BLaER1 treated with 17β-estradiol and CSF1 and Interleukin-3, amounts not matched to agents 10 nM and 100 nM (cell line): Measurements from ENCODE around the gene PSMD1.

ENCODE experiments used
- H3K27ac ChIP-seq, 11 experiments: shearing (Covaris generic); formaldehyde crosslinking; 2 replicates each; pipeline ENCODE4 v1.8.1; 2022
- H3K27me3 ChIP-seq, 11 experiments: shearing (Covaris generic); formaldehyde crosslinking; 2 replicates each; pipeline ENCODE4 v1.8.1; 2022
- H3K36me3 ChIP-seq, 11 experiments: shearing (Covaris generic); formaldehyde crosslinking; 2 replicates each; pipeline ENCODE4 v1.8.1; 2022
- H3K4me1 ChIP-seq, 10 experiments: shearing (Covaris generic); formaldehyde crosslinking; 2 replicates each; pipeline ENCODE4 v1.8.1; 2022
- H3K4me2 ChIP-seq, 11 experiments: shearing (Covaris generic); formaldehyde crosslinking; 2 replicates each; pipeline ENCODE4 v1.8.1; 2022
- H3K4me3 ChIP-seq, 10 experiments: shearing (Covaris generic); formaldehyde crosslinking; 2 replicates each; pipeline ENCODE4 v1.8.1; 2022
- H3K9ac ChIP-seq, 11 experiments: shearing (Covaris generic); formaldehyde crosslinking; 2 replicates each; pipeline ENCODE4 v1.8.1; 2022
- H3K9me3 ChIP-seq, 11 experiments: shearing (Covaris generic); formaldehyde crosslinking; replicated peaks in 1 of 11; 2 replicates each; pipeline ENCODE4 v1.8.1; 2022
- H4K20me1 ChIP-seq, 11 experiments: shearing (Covaris generic); formaldehyde crosslinking; 2 replicates each; pipeline ENCODE4 v1.8.1; 2022
- Cebpa-rat ChIP-seq, 11 experiments: shearing (Covaris generic); IDR thresholded peaks; 2 replicates each; pipeline ENCODE4 v1.8.1; 2022

PSMD1 gene

DNA sequence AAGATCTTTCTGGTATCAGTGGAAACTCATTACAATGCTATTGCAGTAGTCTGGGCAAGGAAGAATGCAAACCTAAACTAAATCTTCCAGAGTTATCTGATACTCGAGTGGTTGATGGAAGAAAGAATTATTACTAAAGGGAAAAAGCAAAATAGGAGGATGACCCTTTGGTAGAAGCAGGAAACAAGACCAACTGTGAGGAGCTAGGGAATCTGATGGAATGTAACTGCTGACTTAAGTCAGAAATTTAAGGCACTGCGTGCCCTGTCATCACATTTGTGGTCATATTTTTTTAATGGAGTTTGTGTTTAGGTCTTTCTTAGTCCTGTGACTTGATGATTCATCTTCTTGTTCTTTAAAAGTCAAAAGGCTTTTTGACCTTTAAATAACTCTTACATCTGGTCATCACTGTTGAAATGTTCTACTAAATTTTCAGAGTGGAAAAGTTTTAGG is 105.2 kb downstream of the PSMD1 start:
- H4K20me1 ChIP-seq: peaks cover 0 to 13% (median 0%) of the 10 kb centered on the region in 11 experiments; a peak in 1 of 22 replicates
- H3K4me3 ChIP-seq: no peak overlapping the region
- peak overlapping the region in 2 of 11 experiments; percentile 69 to 76; a peak in 4 of 22 replicates for H3K4me2 ChIP-seq
- H3K36me3 ChIP-seq: peaks cover 35 to 98% (median 94%) of the 10 kb centered on the region in 11 experiments
- H3K4me1 ChIP-seq: peaks cover 0 to 92% (median 0%) of the 10 kb centered on the region in 10 experiments; a peak in 5 of 20 replicates
- H3K27ac ChIP-seq: peak overlapping the region in 3 of 11 experiments; percentile 47 to 87 (median 82); a peak in 7 of 22 replicates
- TF ChIP-seq Cebpa-rat (IDR thresholded peaks at IDR 0.05): no peak
- no peaks in the 10 kb centered on the region for H3K9me3 ChIP-seq
- H3K27me3 ChIP-seq: no peaks in the 10 kb centered on the region
- H3K9ac ChIP-seq: peak overlapping the region in 3 of 11 experiments; percentile 31 to 62 (median 58); a peak in 3 of 22 replicates

DNA sequence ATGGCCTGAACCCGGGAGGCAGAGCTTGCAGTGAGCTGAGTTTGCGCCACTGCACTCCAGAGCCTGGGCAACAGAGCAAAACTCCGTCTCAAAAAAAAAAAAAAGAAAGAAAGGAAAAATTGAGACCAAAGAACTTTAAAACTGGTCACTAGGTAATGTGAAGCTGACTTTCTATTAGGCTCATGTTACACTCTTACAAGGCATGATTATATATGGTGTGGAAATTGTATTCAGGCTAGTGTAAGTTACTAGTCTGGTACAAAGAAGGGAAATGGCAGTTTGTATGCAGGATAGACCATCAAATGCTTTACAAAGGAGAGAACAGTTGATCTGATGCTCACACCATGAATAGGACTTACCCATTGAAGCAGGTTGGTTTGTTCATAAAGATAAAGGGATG is 106.3 kb downstream of the PSMD1 start:
- H3K36me3 ChIP-seq: peaks cover 43 to 98% (median 94%) of the 10 kb centered on the region in 11 experiments
- H3K27ac ChIP-seq: peak overlapping the region in 3 of 11 experiments; percentile 47 to 87 (median 82); a peak in 5 of 22 replicates

DNA sequence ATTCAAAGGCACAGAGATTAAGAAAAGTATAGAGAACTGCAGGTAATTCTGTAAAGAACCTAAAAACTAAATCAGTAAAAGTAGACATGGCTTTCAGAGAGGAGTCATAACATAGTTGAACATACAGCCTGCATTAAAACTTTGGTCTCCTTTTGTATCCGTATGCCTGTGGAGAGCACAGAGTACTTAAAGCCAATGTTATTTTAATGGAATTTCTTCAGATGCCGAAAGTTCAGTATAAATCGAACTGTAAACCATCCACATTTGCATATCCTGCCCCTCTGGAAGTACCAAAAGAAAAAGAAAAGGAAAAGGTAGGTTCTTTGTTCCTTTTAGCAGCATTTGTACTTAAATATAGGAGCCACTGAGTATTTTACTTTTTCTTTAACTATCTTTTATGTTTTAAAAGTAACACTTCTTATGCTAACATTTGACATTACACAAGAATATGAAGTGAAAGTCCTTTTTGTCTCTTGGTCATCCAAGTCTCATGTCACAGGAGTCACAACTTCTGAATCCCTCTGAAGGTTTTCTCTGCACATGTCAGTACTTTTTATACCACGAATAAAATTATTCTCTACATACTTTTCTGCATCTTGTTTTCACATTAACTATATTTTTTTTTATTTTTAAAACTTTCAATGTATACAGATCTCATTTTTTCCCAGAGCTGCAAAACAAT is 106.9 kb downstream of the PSMD1 start:
- Histone ChIP-seq H3K36me3 (peaks cover 43 to 98% (median 93%) of the 10 kb centered on the region in 11 experiments), H3K9ac (no peak overlapping the region), H3K27me3 (no peaks in the 10 kb centered on the region), H3K9me3 (no peaks in the 10 kb centered on the region), H3K27ac (peak overlapping the region in 3 of 11 experiments; percentile 47 to 87 (median 82); a peak in 4 of 22 replicates), H4K20me1 (peaks cover 0 to 13% (median 0%) of the 10 kb centered on the region in 11 experiments; a peak in 2 of 22 replicates), H3K4me3 (no peak overlapping the region), H3K4me1 (peaks cover 0 to 96% (median 6%) of the 10 kb centered on the region in 10 experiments; a peak in 15 of 20 replicates), H3K4me2 (peak overlapping the region in 2 of 11 experiments; percentile 69 to 76; a peak in 4 of 22 replicates)
- no peak for TF ChIP-seq Cebpa-rat (IDR thresholded peaks at IDR 0.05)

More for the DNA sequence above, 106.3 kb downstream of the PSMD1 start:
- Histone ChIP-seq H3K27me3 (no peaks in the 10 kb centered on the region), H4K20me1 (peaks cover 0 to 13% (median 0%) of the 10 kb centered on the region in 11 experiments; a peak in 1 of 22 replicates), H3K4me3 (no peak overlapping the region), H3K9me3 (no peaks in the 10 kb centered on the region), H3K4me2 (peak overlapping the region in 2 of 11 experiments; percentile 69 to 76; a peak in 4 of 22 replicates), H3K4me1 (peaks cover 0 to 92% (median under 1%) of the 10 kb centered on the region in 10 experiments; a peak in 10 of 20 replicates), H3K9ac (no peak overlapping the region)
- no peak for TF ChIP-seq Cebpa-rat (IDR thresholded peaks at IDR 0.05)

DNA sequence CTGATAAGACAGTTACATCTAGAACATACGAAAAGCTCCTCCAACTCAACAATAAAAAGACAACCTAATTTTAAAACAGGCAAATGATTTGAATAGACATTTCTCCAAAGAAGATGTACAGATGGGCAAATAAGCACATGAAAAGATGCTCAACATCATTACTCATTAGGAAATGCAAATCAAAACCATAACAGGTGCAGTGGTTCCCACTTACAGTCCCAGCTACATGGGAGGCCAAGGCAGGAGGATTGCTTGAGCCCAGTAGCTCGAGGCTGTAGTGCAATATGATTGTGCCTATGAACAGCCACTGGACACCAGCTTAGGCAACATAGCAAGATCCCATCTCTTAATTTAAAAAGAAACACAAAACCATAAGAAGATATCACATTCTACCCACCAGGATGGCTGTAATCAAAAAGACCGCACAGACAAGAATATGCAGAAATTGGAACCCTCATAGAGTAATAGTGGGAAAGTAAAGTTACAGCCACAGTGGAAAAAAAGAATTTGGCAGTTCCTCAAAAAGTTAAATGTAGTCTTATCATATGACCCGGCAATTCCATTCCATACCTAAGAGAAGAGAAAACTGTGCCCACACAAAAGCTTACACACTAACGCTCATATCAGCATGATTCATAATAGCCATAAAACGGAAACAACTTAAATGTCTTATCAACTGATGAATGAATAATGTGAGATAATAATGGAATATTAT is 111.2 kb downstream of the PSMD1 start:
- TF ChIP-seq Cebpa-rat (IDR thresholded peaks at IDR 0.05): no peak
- Histone ChIP-seq H3K27me3 (no peaks in the 10 kb centered on the region), H3K9me3 (no peaks in the 10 kb centered on the region), H3K4me1 (peaks cover 0 to 95% (median 14%) of the 10 kb centered on the region in 10 experiments; a peak in 15 of 20 replicates), H3K4me3 (no peak overlapping the region), H4K20me1 (peaks cover 0 to 5% (median 0%) of the 10 kb centered on the region in 11 experiments; a peak in 1 of 22 replicates), H3K4me2 (peak overlapping the region in 5 of 11 experiments; percentile 36 to 67 (median 60); a peak in 9 of 22 replicates), H3K36me3 (peaks cover 40 to 98% (median 96%) of the 10 kb centered on the region in 11 experiments), H3K9ac (peak overlapping the region in 1 of 11 experiments; percentile 60; a peak in 2 of 22 replicates), H3K27ac (peak overlapping the region in 5 of 11 experiments; percentile 9 to 79 (median 42); a peak in 8 of 22 replicates)

DNA sequence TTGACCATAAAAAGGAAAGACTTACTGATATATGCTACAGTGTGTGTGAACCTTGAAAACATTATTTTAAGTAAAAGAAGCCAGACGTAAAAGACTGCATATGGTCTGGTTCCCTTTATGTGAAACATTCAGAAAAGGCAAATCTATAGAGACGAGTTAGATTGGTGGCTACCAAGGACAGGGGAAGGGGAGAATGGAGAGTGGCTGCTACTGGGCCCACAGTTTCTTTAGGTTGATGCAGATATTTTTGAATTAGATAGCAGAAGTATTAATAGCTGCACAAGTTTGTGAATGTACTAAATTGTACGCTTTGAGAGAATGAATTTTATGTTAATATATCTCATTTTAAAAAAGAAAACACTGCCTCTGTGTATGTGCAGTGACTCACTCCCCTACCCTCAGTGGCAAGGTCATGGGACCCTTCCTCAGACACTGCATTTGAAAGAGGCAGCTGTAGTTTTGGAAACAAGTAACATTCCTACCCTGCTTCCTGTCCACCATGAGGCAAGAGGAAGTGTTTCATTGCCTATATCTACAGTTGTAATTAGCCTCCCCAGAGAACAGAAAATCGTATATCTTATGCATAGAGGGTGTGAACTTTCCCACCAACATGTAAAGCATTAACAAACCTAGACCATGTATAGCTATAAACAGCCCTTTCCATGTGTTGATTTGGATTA is 111.9 kb downstream of the PSMD1 start:
- peaks cover 0 to 5% (median 0%) of the 10 kb centered on the region in 11 experiments; a peak in 1 of 22 replicates for H4K20me1 ChIP-seq
- peaks cover 46 to 98% (median 96%) of the 10 kb centered on the region in 11 experiments for H3K36me3 ChIP-seq
- no peaks in the 10 kb centered on the region for H3K9me3 ChIP-seq
- peak overlapping the region in 9 of 11 experiments; percentile 35 to 67 (median 50); a peak in 17 of 22 replicates for H3K4me2 ChIP-seq
- no peaks in the 10 kb centered on the region for H3K27me3 ChIP-seq
- H3K27ac ChIP-seq: peak overlapping the region in 7 of 11 experiments; percentile 9 to 79 (median 40); a peak in 12 of 22 replicates
- no peak for TF ChIP-seq Cebpa-rat (IDR thresholded peaks at IDR 0.05)
- H3K4me3 ChIP-seq: no peak overlapping the region
- H3K4me1 ChIP-seq: peaks cover 0 to 94% (median 14%) of the 10 kb centered on the region in 10 experiments; a peak in 15 of 20 replicates
- H3K9ac ChIP-seq: peak overlapping the region in 1 of 11 experiments; percentile 60; a peak in 2 of 22 replicates

DNA sequence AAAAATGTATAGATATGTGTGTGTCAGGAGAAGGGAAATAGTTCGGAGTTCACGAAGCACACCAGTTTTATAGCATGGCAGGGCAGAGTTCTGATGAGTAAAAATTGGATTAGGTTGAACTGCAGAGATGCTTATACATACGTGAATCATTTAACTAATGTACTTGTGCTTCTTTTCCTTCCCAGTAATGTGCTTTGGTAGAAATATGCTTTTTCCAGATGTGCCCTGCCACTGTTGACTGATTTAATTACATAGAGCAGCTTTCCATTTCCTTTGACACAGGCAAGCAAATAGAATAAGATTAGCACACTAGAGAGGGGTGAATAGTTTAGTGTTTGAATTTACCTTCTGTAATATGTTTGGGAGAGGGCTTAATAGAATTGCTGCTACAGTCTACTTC is 112.8 kb downstream of the PSMD1 start:
- Histone ChIP-seq H3K4me3 (no peak overlapping the region), H3K4me2 (peak overlapping the region in 4 of 11 experiments; percentile 36 to 67 (median 54); a peak in 4 of 22 replicates), H3K9me3 (no peaks in the 10 kb centered on the region), H3K9ac (no peak overlapping the region), H3K4me1 (peaks cover 0 to 94% (median 14%) of the 10 kb centered on the region in 10 experiments; a peak in 15 of 20 replicates), H3K27me3 (no peaks in the 10 kb centered on the region), H3K27ac (peak overlapping the region in 3 of 11 experiments; percentile 42 to 79 (median 67); a peak in 6 of 22 replicates), H4K20me1 (peaks cover 0 to 5% (median 0%) of the 10 kb centered on the region in 11 experiments; a peak in 1 of 22 replicates), H3K36me3 (peaks cover 47 to 98% (median 95%) of the 10 kb centered on the region in 11 experiments)
- no peak for TF ChIP-seq Cebpa-rat (IDR thresholded peaks at IDR 0.05)

DNA sequence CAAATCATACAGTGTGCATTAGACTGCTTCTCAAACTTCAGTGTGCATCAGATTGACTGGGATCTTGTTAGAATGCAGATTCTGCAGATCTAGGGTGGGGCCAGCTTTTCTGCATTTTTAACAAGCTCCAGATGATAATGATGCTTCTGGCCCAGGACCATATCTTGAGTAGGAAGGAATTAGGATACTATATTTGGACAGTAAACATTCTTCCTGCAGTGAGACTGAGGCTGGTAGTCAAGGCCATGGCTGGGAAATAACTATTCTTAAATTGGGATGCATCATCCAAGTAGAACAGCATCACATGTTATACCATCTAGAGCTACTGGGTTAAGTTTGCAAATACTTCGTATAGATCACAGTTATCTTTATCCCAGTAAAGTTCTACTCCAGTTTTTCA is 113.4 kb downstream of the PSMD1 start:
- Histone ChIP-seq H3K4me2 (peak overlapping the region in 2 of 11 experiments; percentile 66 to 67; a peak in 4 of 22 replicates), H3K4me1 (peaks cover 0 to 96% (median 14%) of the 10 kb centered on the region in 10 experiments; a peak in 15 of 20 replicates), H3K27me3 (no peaks in the 10 kb centered on the region), H3K9ac (no peak overlapping the region), H3K36me3 (peaks cover 51 to 100% (median 98%) of the 10 kb centered on the region in 11 experiments), H3K9me3 (no peaks in the 10 kb centered on the region), H3K4me3 (no peak overlapping the region), H3K27ac (no peak overlapping the region; a peak in 1 of 22 replicates), H4K20me1 (peaks cover 0 to 5% (median 0%) of the 10 kb centered on the region in 11 experiments; a peak in 1 of 22 replicates)
- no peak for TF ChIP-seq Cebpa-rat (IDR thresholded peaks at IDR 0.05)

DNA sequence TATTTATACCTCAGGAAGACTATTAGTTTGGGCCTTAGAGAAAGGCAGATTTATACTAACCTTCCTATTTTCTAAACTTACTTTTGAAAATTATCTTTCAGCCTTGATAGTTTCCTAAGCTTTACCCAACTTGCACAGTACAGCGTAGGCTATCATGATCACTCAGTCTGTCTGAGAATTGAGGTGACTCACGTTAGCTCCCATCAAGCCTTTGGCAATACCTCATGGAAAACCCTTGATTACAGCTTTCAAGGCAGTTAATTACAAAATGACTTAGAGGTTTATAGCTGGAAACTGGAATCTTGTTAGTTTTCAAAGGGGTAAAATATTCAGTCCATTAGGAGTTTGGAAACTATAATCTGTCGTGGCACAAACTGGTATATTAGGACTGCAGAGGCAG is 115.4 kb downstream of the PSMD1 start:
- Histone ChIP-seq H3K36me3 (peaks cover 34 to 100% (median 95%) of the 10 kb centered on the region in 11 experiments), H3K27ac (peak overlapping the region in 2 of 11 experiments; percentile 15 to 41; a peak in 1 of 22 replicates)
- TF ChIP-seq Cebpa-rat (IDR thresholded peaks at IDR 0.05): no peak

More for the DNA sequence above, 115.4 kb downstream of the PSMD1 start:
- peaks cover 0 to 96% (median 14%) of the 10 kb centered on the region in 10 experiments; a peak in 15 of 20 replicates for H3K4me1 ChIP-seq
- no peaks in the 10 kb centered on the region for H3K9me3 ChIP-seq
- H3K27me3 ChIP-seq: no peaks in the 10 kb centered on the region
- no peak overlapping the region for H3K4me3 ChIP-seq
- no peak overlapping the region for H3K9ac ChIP-seq
- H4K20me1 ChIP-seq: peaks cover 0 to 5% (median 0%) of the 10 kb centered on the region in 11 experiments; a peak in 1 of 22 replicates
- peak overlapping the region in 1 of 11 experiments; percentile 66; a peak in 1 of 22 replicates for H3K4me2 ChIP-seq
